Progenitor cell of endocrine pancreas (in vitro differentiated cells): ENCODE measurements around the gene UBXN4. TPM values are rescaled to one million over a fixed set of nuclear protein-coding genes. Genes with fewer than 3 reads are reported as not detected.

Experiments used
- DNase-seq: peaks from one replicate; pipeline ENCODE4 v3.0.0; 2021; ENCODE audit warnings: low spot score; ENCODE audit not compliant: unreplicated experiment
- H3K27ac Mint-ChIP-seq: 2 replicates; pipeline ENCODE4 v1.8.0; 2021; ENCODE audit warnings: mild to moderate bottlenecking, moderate library complexity, mixed read lengths
- H3K27me3 Mint-ChIP-seq: 2 replicates; pipeline ENCODE4 v1.8.0; 2021; ENCODE audit warnings: mixed read lengths
- H3K36me3 Mint-ChIP-seq: 2 replicates; pipeline ENCODE4 v1.8.0; 2022; ENCODE audit warnings: mixed read lengths; ENCODE audit not compliant: insufficient read depth
- H3K4me1 Mint-ChIP-seq: 2 replicates; pipeline ENCODE4 v1.8.0; 2021; ENCODE audit warnings: low read depth, mixed read lengths
- H3K4me3 Mint-ChIP-seq: 2 replicates; pipeline ENCODE4 v1.8.0; 2021; ENCODE audit warnings: low read depth, mild to moderate bottlenecking, moderate library complexity, mixed read lengths
- H3K9me3 Mint-ChIP-seq: 2 replicates; pipeline ENCODE4 v1.8.0; 2021; ENCODE audit warnings: low read depth, mixed read lengths
- CTCF ChIP-seq: fragments of 200-600 bp; sonication (generic); IDR thresholded peaks from one replicate; pipeline ENCODE4 v1.5.0; 2021; ENCODE audit warnings: antibody characterized with exemption, mild to moderate bottlenecking; ENCODE audit not compliant: unreplicated experiment
- total RNA-seq: library from RNA; stranded (reverse); gene quantifications from 2 replicates; pipeline ENCODE4 v1.2.1, GENCODE V29; 2021

Gene UBXN4
- total RNA-seq, 1 donor from 2014 or later, result 140 TPM

DNA sequence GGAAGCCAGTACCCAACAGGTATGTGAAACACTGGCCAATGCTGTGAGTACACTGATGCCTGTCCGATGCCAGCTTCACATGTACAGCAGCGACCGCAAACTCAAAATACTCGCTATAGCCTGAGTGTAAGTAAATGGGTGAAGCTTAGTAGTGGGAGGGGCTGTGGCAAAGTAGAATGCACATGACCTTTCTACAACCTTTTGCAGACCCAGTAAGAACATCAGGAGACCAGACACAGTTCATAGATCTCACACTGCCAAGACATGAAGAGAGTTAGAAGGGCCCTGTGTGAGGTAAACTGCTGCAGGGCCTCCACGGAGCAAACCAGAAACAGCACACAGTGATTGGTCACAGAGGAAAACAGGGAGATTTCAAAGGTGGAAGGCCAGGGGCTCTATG is 9.1 kb upstream of the UBXN4 start:
- no peaks in the 10 kb centered on the region for H3K27me3 Mint-ChIP-seq
- no peak overlapping the region for H3K4me3 Mint-ChIP-seq
- DNase-seq, result no peak
- H3K36me3 Mint-ChIP-seq, result no peaks in the 10 kb centered on the region
- no peaks in the 10 kb centered on the region for H3K9me3 Mint-ChIP-seq
- no peaks in the 10 kb centered on the region for H3K4me1 Mint-ChIP-seq
- TF ChIP-seq CTCF, result no peak
- H3K27ac Mint-ChIP-seq, result no peak overlapping the region

- Mint-ChIP-seq H3K9me3 (no peaks in the 10 kb centered on the region), H3K4me1 (no peaks in the 10 kb centered on the region), H3K36me3 (no peaks in the 10 kb centered on the region), H3K4me3 (no peak overlapping the region), H3K27ac (no peak overlapping the region), H3K27me3 (no peaks in the 10 kb centered on the region)
- DNase-seq, result no peak
- TF ChIP-seq CTCF, result no peak
Observed at GRCh38 chr2:135733045-135733444, 8.6 kb upstream of the UBXN4 start.

- Mint-ChIP-seq H3K27ac (no peak overlapping the region), H3K4me1 (no peaks in the 10 kb centered on the region), H3K27me3 (no peaks in the 10 kb centered on the region), H3K36me3 (no peaks in the 10 kb centered on the region), H3K9me3 (no peaks in the 10 kb centered on the region), H3K4me3 (no peak overlapping the region)
- no peak for TF ChIP-seq CTCF
- DNase-seq, result no peak
Observed at GRCh38 chr2:135736546-135736945, 5.1 kb upstream of the UBXN4 start.

DNA sequence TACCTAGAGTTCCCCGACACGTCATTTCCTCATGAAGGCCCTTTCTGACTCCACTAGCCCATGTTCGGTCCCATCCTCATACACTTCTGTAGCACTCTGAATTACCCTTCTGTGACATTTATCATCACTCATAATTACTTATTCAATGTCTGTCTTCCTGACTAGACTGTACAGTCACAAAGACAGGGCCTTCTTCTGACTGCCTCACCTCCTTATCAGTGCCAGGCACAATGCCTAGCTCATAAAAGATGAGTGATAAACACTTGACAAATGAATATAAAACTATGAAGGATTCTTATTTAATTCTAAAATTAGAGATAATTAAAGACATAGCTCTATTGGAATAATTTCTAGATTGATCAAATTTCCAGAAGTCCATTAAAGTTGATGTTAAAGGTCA is 1.4 kb upstream of the UBXN4 start:
- Mint-ChIP-seq H3K27me3 (no peaks in the 10 kb centered on the region), H3K9me3 (no peaks in the 10 kb centered on the region), H3K4me1 (peaks cover 11% of the 10 kb centered on the region), H3K4me3 (no peak overlapping the region), H3K27ac (no peak overlapping the region), H3K36me3 (peaks cover 6% of the 10 kb centered on the region)
- DNase-seq, result no peak
- no peak for TF ChIP-seq CTCF

- Mint-ChIP-seq H3K4me3 (no peak overlapping the region), H3K27me3 (no peaks in the 10 kb centered on the region), H3K9me3 (no peaks in the 10 kb centered on the region), H3K4me1 (peaks cover 13% of the 10 kb centered on the region), H3K27ac (peak overlapping the region; percentile 100), H3K36me3 (peaks cover 8% of the 10 kb centered on the region)
- DNase-seq, result no peak
- TF ChIP-seq CTCF, result no peak
Observed at GRCh38 chr2:135741043-135741394, 636 bp upstream of the UBXN4 start.
